Pancreas (tissue), 10 donors: Measurements from ENCODE around the gene HNRNPUL1. TPM values are rescaled to one million over a fixed set of nuclear protein-coding genes. Genes with fewer than 3 reads are reported as not detected.

ENCODE experiments used
- ATAC-seq, 4 donors: fragments of 200-7000 bp; cut with Tn5 transposase; one replicate each; pipeline versions ENCODE4 v1.8.0 to v1.9.1; 2020; ENCODE audit warnings: mild to moderate bottlenecking in 4 of 4, moderate library complexity in 4 of 4
- DNase-seq, 6 donors: peaks; one replicate each; pipeline ENCODE4 v3.0.0-alpha.2; 2020
- FAIRE-seq: peaks from 2 replicates; lab custom pipeline; 2012; peaks lifted over from hg19 to GRCh38; lab: Jason Lieb, UNC
- H3K27ac ChIP-seq, 4 donors: fragments of 200-600 bp; sonication (generic); 1 replicate in 3 of 4; 2 replicates in 1 of 4; pipeline versions ENCODE4 v1.5.0 to v1.8.0; 2020
- H3K27me3 ChIP-seq, 4 donors: fragments of 200-600 bp; one replicate each; pipeline ENCODE4 v1.8.0; 2021
- H3K36me3 ChIP-seq, 3 donors: fragments of 200-600 bp; sonication (generic) in 1 of 3; one replicate each; pipeline versions ENCODE4 v1.5.0 to v1.8.0; 2020 to 2021
- H3K4me1 ChIP-seq, 3 donors: fragments of 200-600 bp; one replicate each; pipeline ENCODE4 v1.8.0; 2021
- H3K4me3 ChIP-seq, 4 donors: fragments of 200-600 bp; sonication (generic) in 2 of 4; one replicate each; pipeline versions ENCODE4 v1.5.0 to v1.8.0; 2020 to 2021
- H3K9me3 ChIP-seq, 4 donors: fragments of 200-600 bp; one replicate each; pipeline ENCODE4 v1.8.0; 2021
- WGBS, 2 donors: extraction: QIAGEN DNeasy Blood & Tissue Kit; methylation state at CpG; one replicate each; pipeline ENCODE4 v1.1.7; 2013; 5-methylcytosine and 5-hydroxymethylcytosine counted together
- intact Hi-C, 3 donors: fragments of 100-400 bp; cut with DNase I; formaldehyde crosslinking; loops; one replicate each; pipeline versions ENCODE4 v1.11.1 to v1.14.2; 2022
- polyA plus RNA-seq, 2 donors: library from polyadenylated mRNA; stranded (reverse); fragments of 200-250 nt; gene quantifications; one replicate each; pipeline ENCODE4 v1.2.3, GENCODE V29; 2013
- total RNA-seq, 6 donors: library from RNA; stranded (reverse); fragmentation: NEBNext Ultra II Directional in 4 of 6; extraction: Animal tissue kit (Norgen Biotek cat#: 25700) in 4 of 6; gene quantifications; one replicate each; pipeline versions ENCODE4 v1.2.1 to v1.2.4, GENCODE V29; 2021 to 2023
- TF ChIP-seq, protein P1 (sequence below), 4 donors: fragments of 200-600 bp; sonication (generic) in 3 of 4; IDR thresholded peaks; one replicate each; pipeline versions ENCODE4 v1.5.0 to v1.8.0; 2021; ENCODE audit warnings: antibody characterized with exemption in 4 of 4
- donor health status: healthy with polysubstance abuse.
- donor health status: DM: no; HTN: no; CAD: no; lungs with moderate emphysema.
- donor health status: DM: no; HTN: no; CAD: no.
- donor health status: control.
- donor health status: control.
- donor health status: Bipolar disorder and iron deficiency.
- donor health status: DM: yes; HTN: yes; CAD: no.
- donor health status: DM: no; HTN: no; CAD: no.
- donor health status: DM: no; HTN: no; CAD: no.
- donor health status: DM: yes; HTN: yes; CAD: no.

HNRNPUL1 gene
- total and polyA plus RNA-seq, 8 donors, result 49.2 to 101 (median 82.1) TPM

DNA sequence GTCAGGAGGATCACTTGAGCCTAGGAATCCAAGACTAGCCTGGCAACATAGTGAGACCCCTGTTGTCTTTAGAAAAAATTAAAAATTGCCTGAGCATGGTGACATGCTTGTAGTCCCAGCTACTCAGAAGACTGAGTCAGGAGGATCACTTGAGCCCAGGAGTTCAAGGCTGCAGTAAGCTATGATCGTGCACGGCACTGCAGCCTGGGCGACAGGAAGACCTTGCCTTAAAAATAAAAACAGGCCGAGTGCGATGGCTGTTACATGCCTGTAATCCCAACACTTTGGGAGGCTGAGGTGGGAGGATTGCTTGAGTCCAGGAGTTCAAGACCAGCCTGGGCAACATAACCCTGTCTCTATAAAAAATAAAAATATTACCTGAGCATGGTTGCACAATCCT is 5.4 kb downstream of the HNRNPUL1 start:
- Histone ChIP-seq H3K4me3 (no peak overlapping the region), H3K36me3 (peaks cover 5 to 64% (median 59%) of the 10 kb centered on the region in 3 donors), H3K9me3 (no peaks in the 10 kb centered on the region), H3K4me1 (peaks cover 9 to 17% (median 14%) of the 10 kb centered on the region in 3 donors), H3K27ac (no peak overlapping the region), H3K27me3 (no peaks in the 10 kb centered on the region)
- FAIRE-seq (no peak), DNase-seq (no peak), ATAC-seq (no peak)
- WGBS, 2 donors, result 93 to 94% methylated on average over 5 of the region's 5 CpGs
- intact Hi-C loops, result no loop called here
- TF ChIP-seq, protein P1, sequence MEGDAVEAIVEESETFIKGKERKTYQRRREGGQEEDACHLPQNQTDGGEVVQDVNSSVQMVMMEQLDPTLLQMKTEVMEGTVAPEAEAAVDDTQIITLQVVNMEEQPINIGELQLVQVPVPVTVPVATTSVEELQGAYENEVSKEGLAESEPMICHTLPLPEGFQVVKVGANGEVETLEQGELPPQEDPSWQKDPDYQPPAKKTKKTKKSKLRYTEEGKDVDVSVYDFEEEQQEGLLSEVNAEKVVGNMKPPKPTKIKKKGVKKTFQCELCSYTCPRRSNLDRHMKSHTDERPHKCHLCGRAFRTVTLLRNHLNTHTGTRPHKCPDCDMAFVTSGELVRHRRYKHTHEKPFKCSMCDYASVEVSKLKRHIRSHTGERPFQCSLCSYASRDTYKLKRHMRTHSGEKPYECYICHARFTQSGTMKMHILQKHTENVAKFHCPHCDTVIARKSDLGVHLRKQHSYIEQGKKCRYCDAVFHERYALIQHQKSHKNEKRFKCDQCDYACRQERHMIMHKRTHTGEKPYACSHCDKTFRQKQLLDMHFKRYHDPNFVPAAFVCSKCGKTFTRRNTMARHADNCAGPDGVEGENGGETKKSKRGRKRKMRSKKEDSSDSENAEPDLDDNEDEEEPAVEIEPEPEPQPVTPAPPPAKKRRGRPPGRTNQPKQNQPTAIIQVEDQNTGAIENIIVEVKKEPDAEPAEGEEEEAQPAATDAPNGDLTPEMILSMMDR (IDR thresholded peaks at IDR 0.05), result no peak

DNA sequence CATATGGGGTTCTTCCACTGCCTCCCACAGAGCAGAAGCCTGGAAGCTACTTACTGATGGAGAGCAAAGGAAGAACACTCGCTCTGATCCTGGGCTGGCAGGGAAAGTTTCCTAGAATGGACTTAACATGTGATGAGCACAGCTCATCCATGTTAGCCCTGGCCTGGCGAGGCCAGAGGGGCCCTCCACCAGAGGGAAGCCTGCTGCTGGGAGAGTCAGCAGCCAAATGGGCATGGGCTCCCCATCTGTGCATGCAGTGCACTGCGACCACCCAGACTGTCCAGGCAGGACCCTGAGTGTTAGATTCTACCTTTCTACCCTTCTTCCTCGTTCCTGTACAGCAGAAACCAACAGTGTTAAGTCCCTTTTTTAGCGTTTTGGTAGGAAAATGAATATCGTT is 8.9 kb downstream of the HNRNPUL1 start:
- DNase-seq, result no peak
- intact Hi-C loops, result no loop called here
- Histone ChIP-seq H3K4me3 (no peak overlapping the region), H3K36me3 (peaks cover 5 to 99% (median 90%) of the 10 kb centered on the region in 3 donors), H3K9me3 (no peaks in the 10 kb centered on the region), H3K27ac (no peak overlapping the region), H3K27me3 (no peaks in the 10 kb centered on the region), H3K4me1 (no peaks in the 10 kb centered on the region)
- no peak for ATAC-seq
- 83 to 86% methylated on average over 6 of the region's 6 CpGs for WGBS, 2 donors
- TF ChIP-seq, protein P1 (IDR thresholded peaks at IDR 0.05), result no peak
- no peak for FAIRE-seq

GRCh38 chr19:41274802-41275201 is 10.6 kb downstream of the HNRNPUL1 start:
- no peak overlapping the region for H3K27ac ChIP-seq
- no peak for ATAC-seq
- intact Hi-C loops, result no loop called here
- 92 to 95% methylated on average over 5 of the region's 5 CpGs for WGBS, 2 donors
- DNase-seq, result no peak
- peaks cover 5 to 100% (median 94%) of the 10 kb centered on the region in 3 donors for H3K36me3 ChIP-seq
- FAIRE-seq, result no peak
- H3K9me3 ChIP-seq, result no peaks in the 10 kb centered on the region
- no peaks in the 10 kb centered on the region for H3K27me3 ChIP-seq
- no peak overlapping the region for H3K4me3 ChIP-seq
- no peaks in the 10 kb centered on the region for H3K4me1 ChIP-seq
- TF ChIP-seq, protein P1 (IDR thresholded peaks at IDR 0.05), result no peak

DNA sequence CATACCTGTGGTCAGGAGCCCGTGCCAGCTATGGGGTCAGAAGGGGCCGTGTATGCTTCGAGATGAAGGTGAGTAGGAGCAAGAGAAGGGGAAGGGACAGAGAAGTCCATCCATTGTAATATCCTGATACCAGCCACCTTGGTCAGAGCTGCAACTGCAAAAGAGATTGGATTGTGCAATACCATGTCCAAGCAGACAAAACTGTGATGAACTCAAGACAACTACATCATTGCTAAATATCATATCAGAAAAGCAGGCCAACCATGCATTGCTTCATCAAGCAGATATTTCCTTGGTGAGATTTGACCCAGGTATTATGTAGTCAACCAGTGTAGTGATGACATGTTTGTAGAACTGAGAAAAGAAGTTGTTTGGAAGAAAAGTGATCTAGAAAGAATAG is 12.1 kb downstream of the HNRNPUL1 start:
- ATAC-seq (no peak), FAIRE-seq (no peak)

GRCh38 chr19:41278478-41278877 is 14.3 kb downstream of the HNRNPUL1 start:
- no peak overlapping the region for H3K4me3 ChIP-seq
- WGBS, 2 donors, result 95 to 97% methylated on average over 2 of the region's 2 CpGs
- H3K27me3 ChIP-seq, result no peaks in the 10 kb centered on the region
- H3K9me3 ChIP-seq, result no peaks in the 10 kb centered on the region
- peaks cover 0 to 97% (median 80%) of the 10 kb centered on the region in 3 donors for H3K36me3 ChIP-seq
- intact Hi-C loops, result no loop called here
- FAIRE-seq, result no peak
- DNase-seq, result no peak
- no peak for ATAC-seq
- TF ChIP-seq, protein P1 (IDR thresholded peaks at IDR 0.05), result no peak
- H3K4me1 ChIP-seq, result no peaks in the 10 kb centered on the region
- no peak overlapping the region for H3K27ac ChIP-seq

More for the DNA sequence above, 12.1 kb downstream of the HNRNPUL1 start:
- Histone ChIP-seq H3K9me3 (no peaks in the 10 kb centered on the region), H3K27me3 (no peaks in the 10 kb centered on the region), H3K4me3 (no peak overlapping the region), H3K36me3 (peaks cover 5 to 100% (median 90%) of the 10 kb centered on the region in 3 donors), H3K27ac (no peak overlapping the region), H3K4me1 (no peaks in the 10 kb centered on the region)
- intact Hi-C loops, result no loop called here
- TF ChIP-seq, protein P1 (IDR thresholded peaks at IDR 0.05), result no peak
- no peak for DNase-seq
- 70 to 79% methylated on average over 3 of the region's 3 CpGs for WGBS, 2 donors
